GM18909 (cell line): Measurements from ENCODE around the gene KEL.

ENCODE experiments used
- ATAC-seq: cut with Tn5 transposase; IDR thresholded peaks from one replicate; pipeline ENCODE4 v1.9.1; 2021; ENCODE audit warnings: mild to moderate bottlenecking; ENCODE audit not compliant: unreplicated experiment, poor library complexity

Gene KEL

GRCh38 chr7:142932386-142933091 lies 29.6 kb downstream of the KEL start:
- ATAC-seq: no peak

DNA sequence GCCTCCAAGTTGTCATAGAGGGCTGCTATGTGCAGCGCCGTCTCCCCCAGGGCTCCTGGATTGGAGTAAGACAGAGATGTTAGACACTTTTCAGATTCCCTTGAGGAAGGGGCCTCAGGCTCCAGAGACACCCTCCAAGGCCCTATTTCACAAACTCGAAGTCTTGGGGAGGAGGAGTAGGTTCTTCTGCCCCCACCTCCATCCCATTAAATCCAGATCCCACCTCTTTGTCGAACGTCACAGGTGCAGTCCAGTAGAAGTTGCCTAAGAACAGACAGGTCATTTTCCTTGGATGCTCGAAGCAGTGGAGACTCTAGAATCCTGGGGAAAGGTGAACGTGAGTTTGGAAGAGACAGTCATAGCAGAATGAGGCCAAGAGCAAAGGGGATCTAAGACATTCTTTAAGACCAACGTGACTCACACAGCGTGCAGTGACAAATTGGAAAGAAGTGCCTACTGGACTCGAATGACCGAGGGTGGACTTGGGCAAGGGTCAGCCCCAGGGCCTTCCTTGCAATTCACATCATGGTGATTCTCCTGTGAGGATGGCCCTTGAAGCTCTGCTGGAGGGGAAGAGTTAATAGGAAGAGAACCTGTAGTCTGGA lies 31.9 kb downstream of the KEL start:
- no peak for ATAC-seq

DNA sequence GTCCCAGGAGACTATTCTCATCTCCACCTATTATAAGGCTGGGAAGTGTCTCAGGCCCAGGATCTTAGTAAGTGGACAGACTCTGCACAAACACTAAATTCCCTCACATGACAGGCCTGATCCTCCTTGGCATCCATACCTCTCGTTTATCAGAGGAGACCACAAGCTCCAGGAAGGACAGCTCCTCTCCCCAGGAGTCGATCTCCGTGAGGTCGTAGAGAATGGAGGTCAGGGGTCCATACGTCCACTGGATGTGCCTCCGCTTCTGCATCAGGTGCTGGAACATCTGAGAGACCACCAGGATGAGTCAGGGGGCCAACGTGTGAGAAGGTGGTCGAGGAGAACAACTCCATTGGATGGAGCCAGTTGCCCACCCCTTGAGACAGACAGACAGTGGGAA lies 34.2 kb downstream of the KEL start:
- ATAC-seq: no peak

DNA sequence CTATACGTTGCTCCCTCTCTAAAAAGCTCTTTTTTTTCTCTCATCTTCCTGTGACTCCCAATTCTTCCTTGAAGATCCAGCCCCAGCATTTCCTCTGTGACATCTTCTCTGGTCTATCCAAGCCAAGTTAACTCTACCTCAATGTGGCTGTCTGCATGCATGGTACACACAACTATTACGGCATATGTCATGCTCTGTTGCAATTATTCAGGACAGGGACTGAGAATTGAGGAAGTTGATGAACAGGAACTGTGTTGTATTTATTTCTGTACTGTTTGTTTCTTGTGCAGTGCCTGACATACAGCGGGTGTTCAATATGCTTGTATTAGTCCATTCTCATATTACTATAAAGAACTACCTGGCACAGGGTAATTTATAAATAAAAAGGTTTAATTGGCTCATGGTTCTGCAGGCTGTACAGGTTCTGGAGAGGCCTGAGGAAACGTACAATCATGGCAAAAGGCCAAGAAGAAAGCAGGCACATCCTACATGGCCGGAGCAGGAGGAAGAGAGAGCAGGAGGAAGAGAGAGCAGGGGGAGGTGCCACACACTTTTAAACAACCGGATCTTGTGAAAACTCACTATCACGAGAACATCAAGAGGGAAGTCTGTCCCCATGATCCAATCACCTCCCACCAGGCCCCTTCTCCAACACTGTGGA lies 34.9 kb downstream of the KEL start:
- no peak for ATAC-seq

DNA sequence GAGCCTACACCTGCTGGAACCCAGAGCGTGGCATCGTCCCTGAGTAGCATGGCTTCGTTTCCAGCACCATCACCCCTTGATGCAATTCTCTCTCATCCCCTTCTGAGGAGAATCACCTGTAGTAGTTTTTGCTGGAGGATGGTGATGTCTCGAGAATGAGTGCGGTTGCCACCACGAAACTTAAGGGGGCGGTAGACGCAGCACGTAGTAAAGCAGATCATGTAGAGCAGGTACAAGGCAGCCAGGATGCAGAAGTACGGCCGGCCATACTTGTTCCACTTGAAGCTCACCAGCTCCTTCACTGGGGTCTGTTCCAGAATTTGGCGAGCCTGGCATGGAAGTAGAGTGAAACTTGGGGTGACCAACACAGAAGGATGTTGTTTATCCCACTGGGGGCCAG lies 36.8 kb downstream of the KEL start:
- no peak for ATAC-seq

DNA sequence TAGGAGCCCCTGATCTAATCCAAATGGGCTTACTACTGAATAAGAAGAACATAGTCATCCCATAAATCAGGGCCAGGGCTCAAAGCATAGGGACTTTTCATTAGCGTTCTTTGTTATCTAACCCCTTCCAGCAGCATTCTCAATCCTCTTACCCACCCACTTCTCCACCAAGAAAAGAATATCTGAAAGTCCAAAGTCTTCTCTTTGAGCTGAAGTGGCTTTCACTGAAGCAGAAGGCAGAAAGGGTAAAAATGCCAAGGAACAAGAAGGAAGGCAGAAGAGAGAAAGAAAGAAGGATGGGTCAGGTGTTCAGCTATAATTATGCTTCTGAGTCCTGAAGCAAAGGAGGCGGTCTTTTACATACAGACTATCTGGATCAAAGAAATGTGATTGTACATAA lies 38.8 kb downstream of the KEL start:
- no peak for ATAC-seq

- ATAC-seq: no peak
Measured at GRCh38 chr7:142919656-142920055, 42.5 kb downstream of the KEL start.

DNA sequence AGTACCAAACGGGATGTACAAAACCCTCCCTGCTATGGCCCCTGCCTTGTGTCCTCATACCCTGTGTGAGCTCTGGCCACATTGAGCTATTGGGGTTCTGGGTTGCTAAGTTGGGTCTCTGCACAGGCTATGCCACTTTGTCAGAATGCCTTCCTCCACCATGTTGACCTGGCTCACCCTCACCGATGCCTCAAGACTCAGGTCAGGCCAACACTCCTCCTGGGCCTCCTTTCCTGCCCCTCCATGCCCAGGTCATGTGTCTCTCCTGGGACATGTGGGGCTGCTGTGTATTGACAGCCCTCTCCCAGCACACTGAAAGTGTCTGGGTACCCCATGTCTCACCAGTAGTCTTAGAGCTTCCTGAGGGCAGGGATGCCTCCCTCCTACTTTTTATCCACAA lies 43.3 kb downstream of the KEL start:
- no peak for ATAC-seq

DNA sequence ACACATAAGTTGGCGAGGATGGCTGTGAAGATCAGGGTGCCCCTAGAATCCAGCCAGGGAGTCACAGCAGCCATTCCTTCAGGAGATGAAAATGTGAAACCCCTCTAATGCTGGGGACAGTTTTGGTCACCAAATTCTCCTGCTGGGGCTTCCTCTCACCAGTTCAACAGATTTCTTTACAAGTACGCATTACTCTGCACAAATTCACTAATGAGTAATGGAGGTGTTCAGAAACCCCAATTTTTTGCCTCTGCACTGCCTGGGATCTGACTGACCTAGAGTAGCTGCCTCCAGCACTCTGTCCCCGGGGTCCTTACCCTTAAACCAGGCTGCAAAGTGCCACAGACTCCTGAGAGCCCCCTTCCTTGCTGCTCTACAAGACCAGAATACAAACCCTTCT lies 44.7 kb downstream of the KEL start:
- no peak for ATAC-seq

- no peak for ATAC-seq
Measured at GRCh38 chr7:142916508-142916907, 45.7 kb downstream of the KEL start.

- no peak for ATAC-seq
Measured at GRCh38 chr7:142915315-142915714, 46.8 kb downstream of the KEL start.

- no peak for ATAC-seq
Measured at GRCh38 chr7:142914121-142914520, 48.0 kb downstream of the KEL start.

DNA sequence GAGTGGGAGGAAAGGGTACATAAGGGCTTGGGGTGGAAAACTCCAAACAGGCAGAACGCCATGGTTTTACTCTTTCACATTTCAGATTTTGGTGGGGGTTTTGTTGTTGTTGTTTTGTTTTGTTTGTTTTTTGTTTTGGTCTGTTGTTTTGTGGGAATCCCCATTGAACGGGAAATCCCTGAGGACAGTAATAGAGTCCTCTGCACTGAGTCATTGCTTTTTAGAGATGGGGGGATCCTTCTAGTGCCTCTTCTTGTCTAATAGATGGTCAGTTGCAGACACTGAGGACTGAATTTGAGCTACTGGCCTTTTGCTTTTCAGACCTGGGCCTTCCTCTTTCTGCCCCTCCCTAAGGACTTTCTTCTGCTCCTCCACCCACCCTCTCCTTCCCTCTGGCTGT lies 48.6 kb downstream of the KEL start:
- no peak for ATAC-seq

DNA sequence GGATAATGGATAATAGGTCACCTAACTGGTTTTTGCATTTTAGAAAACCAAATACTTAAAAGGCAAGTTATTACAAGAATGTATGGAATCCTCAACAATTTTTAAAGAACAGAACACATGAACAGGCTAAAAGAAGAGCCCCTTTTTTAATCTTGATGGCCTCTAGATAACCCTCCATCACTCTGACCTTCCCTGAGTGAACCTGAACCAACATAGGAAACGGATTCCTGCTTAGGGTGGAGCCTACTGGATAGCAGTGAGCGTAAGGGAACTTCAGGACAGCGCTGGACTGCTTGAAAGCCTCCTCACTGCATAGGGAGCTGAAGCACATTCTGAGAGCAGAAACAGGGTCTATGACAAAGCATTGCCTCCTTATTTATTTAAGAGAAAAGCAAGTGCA lies 49.1 kb downstream of the KEL start:
- no peak for ATAC-seq

DNA sequence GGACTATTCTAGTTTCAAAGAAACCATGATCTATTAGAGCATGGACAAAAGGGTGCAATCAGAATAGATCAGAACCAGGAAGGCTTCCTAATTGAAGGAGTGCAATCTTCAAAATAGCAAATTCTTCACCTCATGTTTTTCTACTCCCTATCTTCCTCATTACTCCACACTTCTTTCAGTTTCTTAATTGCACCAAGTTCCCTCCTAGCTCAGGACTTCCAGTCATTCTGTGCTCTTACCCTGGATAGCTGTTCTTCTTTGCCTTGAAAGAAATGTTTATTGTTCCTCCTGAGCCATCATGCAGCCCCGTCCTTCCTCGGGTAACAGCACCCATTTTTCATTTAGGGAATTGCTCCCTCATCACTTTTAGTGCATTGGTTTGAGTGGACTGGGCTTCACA lies 51.7 kb downstream of the KEL start:
- no peak for ATAC-seq

- no peak for ATAC-seq
Measured at GRCh38 chr7:142910031-142910433, 52.1 kb downstream of the KEL start.

DNA sequence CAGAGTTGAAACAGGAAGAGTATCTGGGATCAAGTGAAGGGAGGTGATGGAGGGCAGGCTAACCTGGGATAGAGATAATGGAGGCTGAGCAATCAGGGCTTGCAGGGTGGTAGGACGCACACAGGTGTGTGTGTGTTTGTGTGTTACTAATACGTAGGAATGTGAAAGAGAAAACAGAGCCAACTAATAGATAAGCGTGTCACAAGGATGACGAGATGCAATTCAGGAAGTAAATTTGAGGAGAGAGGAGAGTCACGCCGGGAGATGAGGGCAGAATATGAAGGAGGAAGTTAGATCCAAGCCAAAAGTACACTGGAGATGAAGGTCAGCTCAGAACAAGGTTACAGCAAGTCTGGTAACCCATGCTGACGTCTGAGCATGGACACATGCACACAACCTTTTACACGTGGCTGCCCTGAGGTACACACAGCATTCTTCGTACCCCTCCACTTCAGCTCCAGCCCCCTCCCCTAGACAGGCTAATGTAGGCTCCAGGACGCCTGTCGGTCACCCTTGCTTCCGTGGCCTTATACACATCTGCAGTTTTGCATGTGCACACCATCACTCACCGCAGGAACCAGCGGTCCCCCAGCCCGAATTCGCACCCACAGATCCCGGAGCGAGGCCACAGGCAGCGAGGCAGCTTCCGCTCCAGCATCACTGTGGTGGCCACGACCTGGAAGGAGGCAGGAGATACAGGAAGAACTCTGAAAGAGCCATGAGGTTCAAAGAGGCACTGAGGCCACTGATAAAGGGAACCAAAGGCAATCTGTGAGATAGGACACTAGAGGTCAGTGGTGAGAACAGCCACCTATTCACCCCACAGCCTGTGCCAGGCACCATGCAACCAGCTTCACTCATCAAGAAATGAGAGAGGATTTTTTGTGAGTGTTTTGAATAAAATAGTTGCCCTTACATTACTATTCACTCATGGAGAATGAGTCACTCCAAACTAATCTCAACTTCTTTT lies 53.0 kb downstream of the KEL start:
- peak; percentile 55 for ATAC-seq

- no peak for ATAC-seq
Measured at GRCh38 chr7:142908290-142908689, 53.9 kb downstream of the KEL start.

GRCh38 chr7:142906643-142907042 lies 55.5 kb downstream of the KEL start:
- no peak for ATAC-seq

GRCh38 chr7:142905759-142906158 lies 56.4 kb downstream of the KEL start:
- no peak for ATAC-seq

DNA sequence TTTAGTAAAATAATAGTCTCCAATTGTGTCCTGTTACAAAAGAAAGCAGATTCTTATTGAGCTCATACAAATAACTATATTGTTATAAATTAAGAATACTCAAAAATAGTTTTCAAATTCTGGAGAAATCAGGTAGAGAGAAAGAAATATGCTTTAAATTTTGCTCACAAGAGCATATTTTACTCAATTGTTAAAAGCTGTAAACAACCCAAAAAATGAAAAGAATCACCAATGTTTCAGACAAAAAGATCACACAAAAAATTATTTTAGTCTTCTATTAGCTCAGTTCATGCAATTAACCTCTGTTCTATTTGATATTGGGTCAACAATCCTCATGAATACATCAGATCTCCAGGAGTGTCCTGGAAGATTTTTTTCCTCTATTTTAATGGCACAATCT lies 58.0 kb downstream of the KEL start:
- no peak for ATAC-seq
